Measurements from ENCODE around the gene FLRT1.

FLRT1 gene

DNA sequence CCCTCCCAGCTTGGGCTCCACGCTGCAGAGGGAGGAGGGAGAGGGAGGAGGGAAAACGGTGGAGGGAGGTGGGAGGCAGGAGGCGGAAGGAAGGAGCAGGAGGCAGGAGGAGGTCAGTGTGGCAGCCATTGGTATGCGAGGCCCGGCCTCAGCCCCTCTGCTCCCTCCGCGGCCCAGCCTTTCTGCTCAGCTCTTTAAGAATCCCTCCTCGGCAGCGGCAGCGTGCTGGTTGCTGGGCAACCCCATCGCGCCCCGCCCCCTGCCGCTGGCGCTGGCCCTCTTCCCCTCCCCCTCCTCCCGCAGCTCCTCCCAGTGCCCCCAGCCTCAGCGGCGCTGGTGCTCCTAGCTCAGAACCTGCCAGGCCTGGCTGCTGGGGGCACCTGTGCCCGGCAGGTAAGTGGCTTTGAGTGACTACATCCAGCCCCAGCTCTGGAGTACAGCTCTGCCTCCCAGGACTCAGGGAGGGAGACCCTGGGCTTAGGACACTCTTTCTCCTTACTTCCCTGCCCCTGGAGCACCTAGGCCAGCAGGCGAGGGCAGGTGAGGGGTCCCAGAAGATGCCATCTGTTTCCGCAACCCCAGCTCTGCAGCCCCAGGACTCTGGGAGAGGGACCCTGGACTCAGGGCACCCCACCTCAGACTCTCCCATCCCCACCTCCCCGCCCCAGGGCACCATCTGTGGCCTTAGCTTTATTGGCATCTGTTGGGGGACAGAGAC lies 7.2 kb upstream of the FLRT1 start:
- no peak for TF ChIP-seq RAD21 (IDR thresholded peaks at IDR 0.05; ENCODE audit: low read depth)
- TF ChIP-seq, protein P1, sequence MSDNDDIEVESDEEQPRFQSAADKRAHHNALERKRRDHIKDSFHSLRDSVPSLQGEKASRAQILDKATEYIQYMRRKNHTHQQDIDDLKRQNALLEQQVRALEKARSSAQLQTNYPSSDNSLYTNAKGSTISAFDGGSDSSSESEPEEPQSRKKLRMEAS (IDR thresholded peaks at IDR 0.05), result no peak

DNA sequence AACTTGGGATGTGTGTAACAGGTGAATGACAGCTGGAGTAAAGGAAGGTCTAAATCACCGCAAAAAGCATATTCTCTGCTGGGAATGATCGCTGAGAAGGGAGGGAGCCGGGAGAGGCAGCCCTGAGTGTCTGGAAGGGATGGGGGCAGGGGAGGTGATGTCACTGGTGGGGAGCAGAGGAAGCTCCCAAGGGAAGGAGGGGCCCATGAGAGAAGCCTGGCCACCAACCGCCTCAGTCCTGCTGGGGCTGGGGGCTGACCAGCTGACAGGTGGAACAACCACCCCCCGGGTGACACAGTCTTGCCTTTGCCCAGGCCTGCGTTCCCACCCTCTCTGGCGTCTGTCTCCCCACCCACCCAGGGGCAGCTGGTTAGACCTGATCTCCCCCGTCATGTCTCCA lies 6.0 kb upstream of the FLRT1 start:
- no peak for TF ChIP-seq CEBPB (IDR thresholded peaks at IDR 0.05)
- no peak for TF ChIP-seq TEAD4 (IDR thresholded peaks at IDR 0.05)
- no peak for TF ChIP-seq ZBTB7A (IDR thresholded peaks at IDR 0.05; ENCODE audit: low read depth)
- TF ChIP-seq RAD21 (IDR thresholded peaks at IDR 0.05; ENCODE audit: low read depth), result no peak
- no peak for TF ChIP-seq TCF12 (IDR thresholded peaks at IDR 0.05; ENCODE audit: low read depth)

DNA sequence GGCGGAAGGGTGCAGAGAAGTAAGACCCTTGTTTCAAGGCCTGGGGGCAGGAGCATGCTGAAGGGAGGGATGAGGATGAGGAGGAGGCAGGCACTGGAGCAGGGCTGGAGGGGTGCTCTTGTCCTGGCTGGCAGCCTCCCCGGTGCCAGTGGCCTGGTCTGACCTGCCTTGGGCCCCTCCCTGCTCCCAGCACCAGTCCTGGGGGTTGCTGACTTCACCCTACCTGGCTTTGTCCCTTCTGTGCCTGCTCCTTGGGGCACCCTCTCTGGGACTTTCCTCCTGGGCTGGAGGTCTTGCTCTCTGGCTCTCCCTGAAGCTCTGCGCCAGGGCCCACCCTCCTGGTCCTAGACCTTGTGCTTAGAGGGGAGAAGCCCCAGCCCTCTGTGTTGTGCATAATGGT lies 4.7 kb upstream of the FLRT1 start:
- no peak for TF ChIP-seq TEAD4 (IDR thresholded peaks at IDR 0.05)
- no peak for TF ChIP-seq EP300 (IDR thresholded peaks at IDR 0.05; ENCODE audit: borderline replicate concordance)
- TF ChIP-seq NFIC (IDR thresholded peaks at IDR 0.05), result no peak
- TF ChIP-seq ZBTB7A (IDR thresholded peaks at IDR 0.05; ENCODE audit: low read depth), result no peak
- TF ChIP-seq FOXM1 (IDR thresholded peaks at IDR 0.05; ENCODE audit: borderline replicate concordance, low read depth), result no peak
- TF ChIP-seq, protein P2, sequence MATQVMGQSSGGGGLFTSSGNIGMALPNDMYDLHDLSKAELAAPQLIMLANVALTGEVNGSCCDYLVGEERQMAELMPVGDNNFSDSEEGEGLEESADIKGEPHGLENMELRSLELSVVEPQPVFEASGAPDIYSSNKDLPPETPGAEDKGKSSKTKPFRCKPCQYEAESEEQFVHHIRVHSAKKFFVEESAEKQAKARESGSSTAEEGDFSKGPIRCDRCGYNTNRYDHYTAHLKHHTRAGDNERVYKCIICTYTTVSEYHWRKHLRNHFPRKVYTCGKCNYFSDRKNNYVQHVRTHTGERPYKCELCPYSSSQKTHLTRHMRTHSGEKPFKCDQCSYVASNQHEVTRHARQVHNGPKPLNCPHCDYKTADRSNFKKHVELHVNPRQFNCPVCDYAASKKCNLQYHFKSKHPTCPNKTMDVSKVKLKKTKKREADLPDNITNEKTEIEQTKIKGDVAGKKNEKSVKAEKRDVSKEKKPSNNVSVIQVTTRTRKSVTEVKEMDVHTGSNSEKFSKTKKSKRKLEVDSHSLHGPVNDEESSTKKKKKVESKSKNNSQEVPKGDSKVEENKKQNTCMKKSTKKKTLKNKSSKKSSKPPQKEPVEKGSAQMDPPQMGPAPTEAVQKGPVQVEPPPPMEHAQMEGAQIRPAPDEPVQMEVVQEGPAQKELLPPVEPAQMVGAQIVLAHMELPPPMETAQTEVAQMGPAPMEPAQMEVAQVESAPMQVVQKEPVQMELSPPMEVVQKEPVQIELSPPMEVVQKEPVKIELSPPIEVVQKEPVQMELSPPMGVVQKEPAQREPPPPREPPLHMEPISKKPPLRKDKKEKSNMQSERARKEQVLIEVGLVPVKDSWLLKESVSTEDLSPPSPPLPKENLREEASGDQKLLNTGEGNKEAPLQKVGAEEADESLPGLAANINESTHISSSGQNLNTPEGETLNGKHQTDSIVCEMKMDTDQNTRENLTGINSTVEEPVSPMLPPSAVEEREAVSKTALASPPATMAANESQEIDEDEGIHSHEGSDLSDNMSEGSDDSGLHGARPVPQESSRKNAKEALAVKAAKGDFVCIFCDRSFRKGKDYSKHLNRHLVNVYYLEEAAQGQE (IDR thresholded peaks at IDR 0.05; ENCODE audit: low read depth), result no peak
- TF ChIP-seq CREB1 (IDR thresholded peaks at IDR 0.05; ENCODE audit: low read depth), result no peak
- no peak for TF ChIP-seq YY1 (IDR thresholded peaks at IDR 0.05; ENCODE audit: low read depth)
- no peak for TF ChIP-seq TAF1 (IDR thresholded peaks at IDR 0.05; ENCODE audit: low read depth)
- no peak for TF ChIP-seq TCF12 (IDR thresholded peaks at IDR 0.05; ENCODE audit: low read depth)
- no peak for TF ChIP-seq RAD21 (IDR thresholded peaks at IDR 0.05; ENCODE audit: low read depth)
- TF ChIP-seq, protein P3, sequence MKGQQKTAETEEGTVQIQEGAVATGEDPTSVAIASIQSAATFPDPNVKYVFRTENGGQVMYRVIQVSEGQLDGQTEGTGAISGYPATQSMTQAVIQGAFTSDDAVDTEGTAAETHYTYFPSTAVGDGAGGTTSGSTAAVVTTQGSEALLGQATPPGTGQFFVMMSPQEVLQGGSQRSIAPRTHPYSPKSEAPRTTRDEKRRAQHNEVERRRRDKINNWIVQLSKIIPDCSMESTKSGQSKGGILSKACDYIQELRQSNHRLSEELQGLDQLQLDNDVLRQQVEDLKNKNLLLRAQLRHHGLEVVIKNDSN (IDR thresholded peaks at IDR 0.05), result no peak
- TF ChIP-seq CEBPB (IDR thresholded peaks at IDR 0.05), result no peak
- no peak for TF ChIP-seq EGR1 (IDR thresholded peaks at IDR 0.05)
- TF ChIP-seq, protein P1 (IDR thresholded peaks at IDR 0.05), result no peak

DNA sequence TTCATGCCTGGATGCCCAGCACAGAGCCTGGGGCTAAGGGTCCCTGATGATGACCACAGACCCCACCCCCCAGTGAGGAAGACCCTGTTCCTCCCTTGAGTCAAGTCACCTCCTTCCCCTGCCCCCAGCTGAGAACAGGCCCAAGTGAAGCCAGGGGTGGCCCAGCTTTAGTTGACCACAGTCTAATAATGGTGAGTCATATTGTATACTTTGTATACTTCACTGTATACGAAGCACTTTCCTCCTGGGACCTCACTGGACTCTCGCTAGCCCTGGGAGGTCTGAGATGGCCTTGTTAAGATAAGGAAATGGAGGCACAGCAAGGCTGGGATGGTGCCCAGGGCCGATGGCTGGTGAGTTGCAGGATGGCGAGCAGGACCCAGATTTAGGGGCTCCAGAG lies 3.7 kb upstream of the FLRT1 start:
- no peak for TF ChIP-seq EGR1 (IDR thresholded peaks at IDR 0.05)
- TF ChIP-seq, protein P2 (IDR thresholded peaks at IDR 0.05; ENCODE audit: low read depth), result no peak
- TF ChIP-seq, protein P1 (IDR thresholded peaks at IDR 0.05), result no peak
- no peak for TF ChIP-seq TCF12 (IDR thresholded peaks at IDR 0.05; ENCODE audit: low read depth)
- TF ChIP-seq RAD21 (IDR thresholded peaks at IDR 0.05; ENCODE audit: low read depth), result no peak
- TF ChIP-seq TEAD4 (IDR thresholded peaks at IDR 0.05), result no peak
- TF ChIP-seq ZBTB7A (IDR thresholded peaks at IDR 0.05; ENCODE audit: low read depth), result no peak
- no peak for TF ChIP-seq CEBPB (IDR thresholded peaks at IDR 0.05)
- no peak for TF ChIP-seq TAF1 (IDR thresholded peaks at IDR 0.05; ENCODE audit: low read depth)
- no peak for TF ChIP-seq NFIC (IDR thresholded peaks at IDR 0.05)

DNA sequence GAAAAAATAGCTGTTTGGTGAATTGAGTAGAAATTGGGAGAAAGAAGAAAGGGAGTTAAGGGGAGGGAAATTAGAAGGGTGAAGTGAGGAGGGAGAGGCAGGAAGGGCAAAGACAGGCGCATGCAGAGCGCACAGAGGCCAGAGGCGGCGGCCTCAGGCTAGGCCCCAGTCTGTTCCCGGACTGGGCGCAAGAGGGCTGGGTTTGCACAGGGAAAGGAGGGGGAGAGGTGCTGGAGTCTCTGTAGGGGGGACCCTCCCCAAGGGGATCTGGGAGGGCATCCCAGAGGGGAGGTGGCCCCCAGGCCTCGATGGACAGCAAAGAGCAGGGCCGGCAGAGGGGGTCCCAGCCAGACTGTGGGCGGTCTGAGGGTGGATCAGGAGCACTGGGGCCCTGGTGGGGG lies 1.3 kb upstream of the FLRT1 start:
- TF ChIP-seq, protein P2 (IDR thresholded peaks at IDR 0.05; ENCODE audit: low read depth), result no peak
- TF ChIP-seq RAD21 (IDR thresholded peaks at IDR 0.05; ENCODE audit: low read depth), result no peak
- TF ChIP-seq ZBTB7A (IDR thresholded peaks at IDR 0.05; ENCODE audit: low read depth), result no peak
- TF ChIP-seq TCF12 (IDR thresholded peaks at IDR 0.05; ENCODE audit: low read depth), result no peak
- TF ChIP-seq, protein P3 (IDR thresholded peaks at IDR 0.05), result no peak
- no peak for TF ChIP-seq TAF1 (IDR thresholded peaks at IDR 0.05; ENCODE audit: low read depth)
- TF ChIP-seq EP300 (IDR thresholded peaks at IDR 0.05; ENCODE audit: borderline replicate concordance), result no peak
- no peak for TF ChIP-seq EGR1 (IDR thresholded peaks at IDR 0.05)
- TF ChIP-seq CREB1 (IDR thresholded peaks at IDR 0.05; ENCODE audit: low read depth), result no peak
- TF ChIP-seq YY1 (IDR thresholded peaks at IDR 0.05; ENCODE audit: low read depth), result no peak
- no peak for TF ChIP-seq NFIC (IDR thresholded peaks at IDR 0.05)
- no peak for TF ChIP-seq CEBPB (IDR thresholded peaks at IDR 0.05)
- no peak for TF ChIP-seq TEAD4 (IDR thresholded peaks at IDR 0.05)
- TF ChIP-seq, protein P1 (IDR thresholded peaks at IDR 0.05), result no peak
- TF ChIP-seq FOXM1 (IDR thresholded peaks at IDR 0.05; ENCODE audit: borderline replicate concordance, low read depth), result no peak

Data from Ishikawa (cell line).